Renal cortex interstitium (tissue), 11 donors: Measurements from ENCODE around the gene KDM4C. TPM values are rescaled to one million over a fixed set of nuclear protein-coding genes. Genes with fewer than 3 reads are reported as not detected.

Experiments used
- DNase-seq, 11 donors: peaks; one replicate each; pipeline ENCODE4 v3.0.0-alpha.2; 2013; ENCODE audit warnings: low read depth in 9 of 11, low spot score in 4 of 11; ENCODE audit errors: extremely low read depth in 1 of 11
- polyA plus RNA-seq, 3 donors: library from polyadenylated mRNA; unstranded; fragments of 120-200 nt; gene quantifications; one replicate each; pipeline ENCODE4 v1.2.1, GENCODE V29; 2013; ENCODE audit not compliant: insufficient read length in 3 of 3

Gene KDM4C
- polyA plus RNA-seq, 3 donors: 14.0 to 20.0 (median 17.3) TPM

DNA sequence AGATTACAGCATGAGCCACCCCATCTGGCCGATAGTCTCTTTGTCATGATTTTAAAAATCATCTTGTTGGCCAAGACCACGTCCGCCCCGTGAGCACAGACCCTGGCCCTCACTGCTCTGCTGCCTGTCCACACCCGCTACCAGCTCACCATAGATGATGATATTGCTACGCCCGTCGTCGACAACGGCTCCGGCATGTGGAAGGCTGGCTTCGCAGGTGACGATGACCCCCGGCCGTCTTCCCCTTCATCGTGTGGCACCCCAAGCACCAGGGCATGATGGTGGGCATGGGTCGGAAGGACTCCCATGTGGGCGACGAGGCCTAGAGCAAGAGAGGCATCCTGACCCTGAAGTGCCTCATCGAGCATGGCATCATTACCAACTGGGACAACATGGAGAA, 76.5 kb downstream of the KDM4C start:
- no peak for DNase-seq

DNA sequence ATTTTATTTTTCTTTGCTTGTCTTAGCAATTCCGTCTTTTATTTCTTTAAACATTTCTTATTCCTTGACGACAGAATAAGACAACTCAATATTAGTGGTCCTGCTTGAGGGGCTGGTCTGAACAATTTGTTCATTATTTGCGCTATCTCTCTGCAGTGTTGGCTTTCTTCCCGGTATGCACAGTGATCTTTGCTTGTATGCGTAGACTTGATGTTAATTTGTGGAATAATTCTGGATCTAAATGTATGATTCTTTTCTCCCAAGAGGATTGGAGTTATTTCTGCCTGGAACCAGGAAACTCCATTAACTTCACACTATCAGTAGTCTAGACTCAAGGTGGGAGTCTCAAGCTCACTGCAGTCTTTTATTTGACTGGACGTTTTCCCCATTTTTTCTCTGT, 80.4 kb downstream of the KDM4C start:
- no peak for DNase-seq

DNA sequence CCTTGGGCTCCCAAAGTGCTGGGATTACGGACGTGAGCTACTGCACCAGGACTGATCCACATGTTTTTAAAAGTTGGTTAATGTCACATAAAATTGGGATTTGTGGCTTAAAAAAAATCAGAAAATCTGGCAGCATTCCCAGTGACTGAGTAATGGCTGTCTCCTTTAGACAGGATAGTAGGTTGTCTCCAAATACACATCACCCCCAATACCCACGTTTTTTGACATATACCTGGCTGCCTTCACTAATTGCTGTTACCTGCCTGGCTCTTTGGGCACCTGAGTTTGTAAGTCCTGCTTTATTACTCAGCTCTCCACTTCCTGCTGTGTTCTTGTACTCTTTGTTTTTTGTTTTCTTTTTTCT, 84.8 kb downstream of the KDM4C start:
- DNase-seq: no peak

DNA sequence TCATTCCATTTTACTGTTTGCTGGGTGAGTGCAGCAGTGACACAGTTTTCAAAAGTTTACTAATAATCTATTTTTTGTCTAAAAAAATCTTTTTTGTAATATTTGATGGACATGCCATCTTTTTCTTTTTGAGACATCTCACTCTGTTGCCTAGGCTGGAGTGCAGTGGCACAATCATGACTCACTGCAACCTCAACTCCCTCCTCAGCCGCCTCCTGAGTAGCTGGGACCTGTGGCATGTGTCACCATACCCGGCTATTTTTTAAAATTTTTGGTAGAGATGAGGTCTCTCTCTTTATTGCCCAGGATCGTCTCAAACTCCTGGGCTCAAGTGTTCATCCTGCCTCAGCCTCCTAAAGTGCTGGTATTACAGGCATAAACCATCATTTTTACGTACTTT, 86.0 kb downstream of the KDM4C start:
- no peak for DNase-seq

DNA sequence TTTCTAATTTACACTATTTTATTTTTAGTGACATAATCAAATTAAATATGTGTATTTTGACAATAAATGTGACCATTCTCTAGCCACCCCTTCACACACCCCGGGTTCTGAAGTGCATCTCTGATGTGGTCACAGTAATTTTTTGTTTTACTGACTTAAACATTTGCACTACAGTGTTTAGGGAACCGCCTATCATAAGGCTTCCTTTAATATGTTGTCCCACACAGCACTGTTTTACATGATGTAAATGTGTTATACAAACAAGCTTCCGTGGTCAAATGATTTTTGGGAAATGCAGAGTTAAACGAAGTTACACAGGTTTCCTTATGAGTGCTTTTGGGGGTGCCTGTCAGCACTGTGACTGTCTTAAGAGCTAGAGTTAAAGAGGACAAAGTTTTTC, 86.5 kb downstream of the KDM4C start:
- DNase-seq: no peak

DNA sequence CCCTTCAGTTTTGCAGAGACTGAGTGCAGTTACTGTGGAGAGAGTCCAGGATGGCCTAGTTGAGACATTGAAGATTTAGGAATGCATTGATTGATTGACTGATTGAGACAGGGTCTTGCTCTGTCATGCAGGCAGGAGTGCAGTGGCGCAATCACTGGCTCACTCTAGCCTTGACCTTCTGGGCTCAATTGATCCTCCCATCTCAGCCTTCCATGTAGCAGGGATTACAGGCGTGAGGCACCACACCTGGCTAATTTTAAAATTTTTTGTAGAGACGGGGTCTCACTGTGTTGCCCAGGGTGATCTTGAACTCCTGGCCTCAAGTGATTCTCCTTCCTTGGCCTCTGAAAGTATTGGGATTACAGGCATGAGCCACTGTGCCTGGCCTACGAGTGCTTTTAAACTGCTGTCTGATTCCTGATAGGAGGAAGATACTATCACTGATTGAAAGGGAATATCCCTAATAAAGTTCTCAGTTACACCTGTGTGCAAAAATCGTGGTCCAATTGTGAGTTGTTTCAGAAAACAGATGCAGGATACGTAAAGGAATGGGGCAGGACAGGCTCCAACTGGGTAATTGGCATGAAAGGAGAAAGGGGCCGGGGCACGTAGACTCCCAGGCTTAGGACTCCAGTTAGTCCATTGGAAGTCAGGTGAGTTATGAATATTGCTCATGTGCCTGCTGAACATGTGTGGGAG, 87.5 kb downstream of the KDM4C start:
- DNase-seq: no peak

DNA sequence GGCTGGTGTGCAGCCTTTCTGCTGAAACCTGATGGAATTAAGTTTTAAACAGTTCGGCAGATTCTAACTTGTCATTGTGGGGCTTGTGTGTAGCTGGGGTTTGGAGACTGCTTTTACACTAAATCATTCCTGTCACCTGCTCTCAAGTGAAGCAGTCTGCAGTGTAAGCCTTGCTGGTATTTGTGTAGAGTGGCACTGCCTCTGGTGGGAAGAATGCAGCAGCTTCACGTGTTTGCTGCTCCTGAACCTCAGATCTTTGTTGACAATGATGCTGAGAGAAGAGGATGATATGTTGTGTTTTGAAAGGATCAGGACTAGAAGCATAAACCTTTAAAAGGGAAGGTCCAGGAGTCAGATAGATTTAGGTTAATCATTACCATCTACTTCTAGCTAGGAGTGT, 88.1 kb downstream of the KDM4C start:
- DNase-seq: peak in 7 of 11 donors; percentile 22 to 62 (median 49)

DNA sequence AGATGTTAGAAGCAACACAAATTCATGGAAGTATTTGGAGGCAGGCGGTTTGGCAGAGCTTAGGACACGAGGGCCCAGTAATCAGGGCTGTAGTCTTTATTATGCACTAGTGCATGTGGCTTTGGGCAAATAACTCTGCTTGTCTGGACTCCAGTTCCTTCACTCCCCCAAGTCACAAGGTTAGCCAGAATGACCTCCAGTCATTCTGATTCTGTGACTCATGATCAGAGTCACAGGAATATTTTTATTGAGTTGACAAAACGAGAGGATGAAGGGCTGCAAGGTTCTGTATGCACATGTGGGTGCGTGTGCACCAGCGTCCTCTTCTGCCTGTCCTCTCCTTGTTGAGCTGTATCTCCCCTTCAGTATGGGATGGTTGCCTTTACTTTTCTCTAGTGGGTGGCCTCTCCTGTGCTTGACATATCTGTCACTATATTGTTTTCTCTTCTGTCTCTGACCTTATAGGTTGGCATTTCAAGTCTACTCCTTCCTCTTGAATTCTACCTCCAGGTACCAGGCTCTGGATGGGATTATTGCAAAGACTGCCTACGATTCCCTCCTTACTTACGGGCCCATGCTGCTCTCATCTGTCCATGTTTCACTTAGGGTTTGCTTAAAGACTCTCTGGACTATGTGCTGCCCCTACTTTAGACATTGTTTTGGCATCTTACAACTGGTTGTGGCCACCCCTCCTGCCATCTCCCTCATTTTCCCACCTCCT, 94.6 kb downstream of the KDM4C start:
- DNase-seq: no peak

DNA sequence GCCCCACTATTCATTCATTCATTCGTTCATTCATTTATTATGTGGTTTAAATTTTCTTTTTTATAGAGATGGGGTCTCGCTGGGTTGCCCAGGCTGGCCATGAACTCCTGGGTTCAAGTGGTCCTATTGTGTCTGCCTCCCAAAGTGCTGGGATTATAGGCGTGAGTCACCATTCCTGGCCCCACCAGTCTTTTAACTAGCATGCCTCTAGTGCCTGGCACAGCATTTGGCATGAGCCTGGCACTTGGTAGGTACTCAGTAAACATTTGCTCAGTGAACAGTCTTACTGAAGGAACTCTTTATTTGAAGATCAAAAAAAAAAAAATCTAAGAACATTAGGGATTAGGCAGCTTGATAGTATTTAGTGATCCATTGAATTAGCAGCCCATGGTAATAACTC, 98.1 kb downstream of the KDM4C start:
- DNase-seq: no peak

DNA sequence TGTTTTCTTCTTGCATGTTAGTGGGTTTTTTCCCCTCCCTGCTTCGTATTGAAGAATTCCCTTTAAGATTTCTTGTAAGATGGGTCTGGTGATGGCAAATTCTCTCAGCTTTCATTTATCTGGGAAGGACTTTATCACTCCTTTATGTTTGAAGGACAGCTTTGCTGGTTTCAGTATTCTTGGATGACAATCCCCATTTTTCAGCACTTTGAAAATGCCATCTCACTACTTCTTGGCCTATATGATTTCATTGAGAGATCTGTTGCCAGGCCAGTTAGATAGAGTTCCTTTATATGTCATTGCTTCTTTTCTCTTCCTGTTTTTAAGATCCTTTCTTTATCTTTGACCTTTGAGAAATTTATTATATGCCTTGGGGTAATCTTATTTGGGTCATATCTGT, 106.3 kb downstream of the KDM4C start:
- DNase-seq: no peak

DNA sequence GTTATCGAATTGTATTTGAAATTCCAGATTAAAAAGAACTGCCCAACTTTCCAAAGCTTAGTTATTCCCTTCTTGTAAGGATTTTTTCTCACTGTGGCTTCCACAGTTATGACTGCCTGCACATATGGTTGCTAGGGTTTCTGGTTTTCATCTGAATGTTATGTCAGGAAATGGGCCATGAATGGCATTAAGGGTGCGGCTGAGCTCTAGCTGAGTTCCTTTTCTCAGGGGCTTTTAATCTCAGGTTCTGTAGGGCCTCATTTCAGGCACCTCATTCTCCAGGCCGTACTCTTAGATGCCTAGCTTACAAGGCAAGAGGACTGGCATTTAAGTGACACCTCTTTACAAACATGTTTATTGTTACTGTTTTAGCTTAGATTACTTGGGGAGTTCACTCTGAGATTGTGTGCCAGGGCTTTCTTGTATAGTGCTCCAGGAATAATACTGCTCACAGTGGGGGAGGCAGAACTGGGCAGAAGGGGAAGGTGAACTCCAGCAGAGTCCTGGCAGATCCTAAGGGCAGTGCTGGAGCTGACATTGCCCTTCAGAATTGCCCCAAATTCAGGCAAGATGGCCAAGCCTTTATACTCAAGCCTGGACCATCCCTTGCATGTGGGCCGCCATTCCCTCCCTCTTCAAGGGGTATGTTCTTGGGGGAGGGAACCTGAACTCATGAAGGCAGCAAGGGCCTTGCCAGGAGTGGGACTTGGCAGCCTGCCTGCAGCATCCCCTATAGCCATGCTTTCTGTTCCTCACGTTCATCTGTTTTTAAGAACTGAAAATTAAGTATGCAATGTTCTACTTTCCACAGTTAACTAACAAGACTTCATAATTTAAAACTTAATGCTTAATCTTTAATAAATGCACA, 111.5 kb downstream of the KDM4C start:
- DNase-seq: no peak

DNA sequence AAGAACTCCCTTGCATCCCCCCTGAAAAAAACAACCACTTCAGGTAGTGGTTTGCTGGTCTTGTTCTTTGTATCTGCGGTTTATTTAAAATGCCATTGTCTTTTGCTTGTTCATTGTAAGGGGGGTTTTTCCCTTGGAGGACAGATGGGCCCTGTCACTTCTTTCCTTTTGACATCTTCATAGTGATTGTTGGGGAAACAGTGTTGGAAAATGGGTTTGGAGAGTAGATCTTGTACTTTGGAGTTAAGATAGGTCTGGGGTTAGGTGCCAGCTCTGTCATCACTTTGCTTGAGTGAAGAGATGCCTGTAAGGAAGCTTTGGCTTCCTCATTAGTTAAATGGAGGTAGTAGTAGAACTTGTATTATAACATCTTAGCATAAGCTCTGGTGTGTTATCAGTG, 112.4 kb downstream of the KDM4C start:
- DNase-seq: no peak

DNA sequence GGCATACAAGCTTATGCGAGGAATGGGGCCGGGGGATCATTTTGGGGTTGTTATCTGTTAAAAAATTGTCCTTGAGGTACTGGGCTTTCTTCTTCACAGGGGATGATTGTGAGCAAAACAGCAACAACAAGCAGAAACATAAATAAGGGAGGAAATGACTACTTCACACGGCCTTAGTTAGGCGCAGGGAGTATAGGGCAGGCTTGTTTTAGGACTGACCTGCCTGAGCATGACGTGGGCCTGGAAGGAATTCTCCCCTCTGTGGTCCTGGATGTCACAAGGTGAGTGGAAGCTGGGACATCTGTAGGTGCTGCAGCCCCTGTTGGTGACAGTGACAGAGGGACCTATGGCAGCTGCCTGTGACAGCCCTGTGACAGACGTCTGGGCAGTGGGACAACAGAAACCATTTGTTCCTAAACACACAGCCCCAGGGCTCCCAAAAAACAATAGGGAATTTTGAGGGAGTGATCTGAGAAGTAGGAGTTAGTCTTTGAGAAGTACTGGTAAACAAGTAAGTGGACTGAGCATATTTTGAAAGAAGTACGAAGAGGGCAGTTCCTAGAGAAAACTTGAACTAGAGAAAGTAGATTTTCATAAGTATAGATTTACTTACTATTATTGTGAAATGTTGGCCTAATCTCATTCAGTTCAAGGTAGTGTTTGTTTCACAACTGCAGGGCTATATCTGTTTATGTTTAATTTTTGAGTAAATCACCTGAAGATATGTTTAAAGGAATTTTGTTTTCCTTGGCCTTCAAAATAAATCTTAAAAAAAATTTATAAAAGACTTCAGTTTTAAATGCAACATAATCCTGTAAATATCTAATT, 113.1 kb downstream of the KDM4C start:
- DNase-seq: no peak

DNA sequence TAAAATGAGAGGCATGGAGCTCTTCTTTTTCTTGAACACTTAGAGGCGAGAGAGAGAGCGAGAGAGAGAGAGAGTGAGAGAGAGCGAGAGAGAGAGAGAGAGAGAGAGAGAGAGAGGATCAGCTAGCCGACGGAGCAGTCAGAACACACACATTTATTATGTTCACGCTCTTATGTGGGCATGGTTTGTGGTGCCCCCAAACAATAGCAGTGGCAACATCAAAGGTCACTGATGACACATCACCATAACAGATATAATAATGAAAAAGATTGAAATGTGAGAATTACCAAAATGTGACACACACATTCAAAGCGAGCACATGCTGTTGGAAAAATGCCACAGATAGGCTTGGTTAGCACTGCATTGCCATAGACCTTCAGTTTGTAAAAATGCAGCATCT, 116.1 kb downstream of the KDM4C start:
- DNase-seq: no peak

DNA sequence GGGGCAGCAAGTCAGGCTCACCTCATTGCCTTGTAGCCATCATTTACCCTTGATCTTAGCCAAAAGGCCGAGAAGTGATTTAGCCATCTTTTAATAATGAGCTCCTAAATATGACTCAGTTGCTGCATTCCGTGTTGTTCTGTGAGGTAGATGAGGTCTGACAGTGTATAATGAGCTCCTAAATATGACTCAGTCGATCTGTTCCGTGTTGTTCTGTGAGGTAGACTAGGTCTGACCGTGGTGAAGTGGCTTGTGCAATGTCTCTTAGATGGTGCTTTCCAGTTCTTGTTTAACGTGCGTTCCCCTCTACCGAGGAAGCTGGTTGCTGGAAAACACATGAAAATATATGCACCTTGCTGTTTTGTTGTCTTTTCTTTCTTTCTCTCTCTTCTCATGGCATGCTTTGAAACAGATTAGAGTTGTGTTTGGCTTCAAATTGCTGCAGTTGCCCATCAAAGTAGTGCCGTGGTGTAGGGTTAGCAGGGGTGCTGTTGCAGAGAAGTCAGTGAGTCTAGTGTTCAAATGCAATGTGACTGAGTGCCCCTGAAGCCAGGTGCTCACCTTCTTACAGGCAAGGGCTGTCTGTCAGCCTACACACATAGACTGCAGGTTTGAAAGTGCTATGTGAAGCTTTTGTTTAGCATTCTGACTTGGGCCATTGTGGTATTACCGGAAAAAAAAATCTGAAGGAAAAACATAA, 118.6 kb downstream of the KDM4C start:
- DNase-seq: no peak

DNA sequence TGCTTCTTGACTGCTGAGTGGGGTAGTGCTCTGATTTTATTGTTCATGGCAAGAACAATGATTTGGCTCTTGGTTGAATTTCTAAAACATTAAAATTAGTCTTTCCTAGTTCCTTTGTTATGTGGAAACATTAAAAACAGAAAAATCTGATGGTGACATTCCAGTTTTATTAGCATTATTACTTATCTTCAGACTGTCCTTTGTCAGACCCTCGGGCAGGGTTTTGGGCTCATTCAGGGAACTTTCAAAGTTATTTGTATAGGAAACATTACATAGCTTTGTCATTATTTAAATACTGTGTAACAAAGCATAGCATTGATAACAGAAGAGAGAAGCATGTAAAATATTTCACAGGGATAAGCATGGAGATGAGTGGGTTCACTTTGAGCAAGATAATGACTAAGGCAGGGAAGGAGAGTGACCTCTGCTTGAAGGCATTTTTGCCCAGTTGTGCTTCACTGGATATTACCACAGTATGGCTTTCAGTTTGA, 119.9 kb downstream of the KDM4C start:
- no peak for DNase-seq

DNA sequence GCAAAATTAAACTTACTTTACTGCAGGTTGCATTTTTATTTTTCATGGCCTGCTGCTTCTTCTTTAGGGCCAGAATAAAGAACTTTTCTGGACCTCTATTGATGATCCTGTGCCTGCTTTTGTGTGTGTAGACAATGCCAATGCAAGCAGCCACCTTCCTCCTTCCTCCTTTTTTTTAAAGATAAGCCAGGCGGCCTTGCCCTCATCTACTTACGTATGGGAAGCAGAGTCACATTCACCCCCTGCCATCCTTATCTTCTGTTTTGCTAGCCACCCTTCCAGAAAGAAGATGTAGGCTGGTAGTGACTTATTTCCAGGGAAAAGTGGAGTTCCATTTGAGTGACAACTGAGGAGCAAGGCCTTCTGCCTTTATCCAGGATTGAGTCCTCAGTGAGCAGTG, 122.9 kb downstream of the KDM4C start:
- DNase-seq: no peak

DNA sequence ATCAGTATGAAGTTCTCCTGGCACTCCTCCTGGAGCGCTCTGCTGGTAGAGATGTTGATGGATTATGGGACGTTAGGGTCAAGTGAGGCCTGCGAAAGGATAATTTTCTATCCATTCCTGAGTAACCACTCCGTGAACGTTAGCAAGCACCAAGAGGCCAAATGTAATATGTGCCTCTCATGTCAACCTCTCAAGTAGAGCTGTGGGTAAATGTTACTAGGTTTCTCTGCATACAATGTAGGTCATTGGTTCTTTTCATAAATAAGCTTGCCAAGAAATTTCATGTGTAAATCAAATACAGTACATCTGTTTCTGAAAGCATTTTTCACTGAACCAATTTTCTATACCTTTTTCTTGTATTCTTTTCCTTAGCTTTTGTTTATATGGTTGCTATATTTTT, 126.3 kb downstream of the KDM4C start:
- no peak for DNase-seq

DNA sequence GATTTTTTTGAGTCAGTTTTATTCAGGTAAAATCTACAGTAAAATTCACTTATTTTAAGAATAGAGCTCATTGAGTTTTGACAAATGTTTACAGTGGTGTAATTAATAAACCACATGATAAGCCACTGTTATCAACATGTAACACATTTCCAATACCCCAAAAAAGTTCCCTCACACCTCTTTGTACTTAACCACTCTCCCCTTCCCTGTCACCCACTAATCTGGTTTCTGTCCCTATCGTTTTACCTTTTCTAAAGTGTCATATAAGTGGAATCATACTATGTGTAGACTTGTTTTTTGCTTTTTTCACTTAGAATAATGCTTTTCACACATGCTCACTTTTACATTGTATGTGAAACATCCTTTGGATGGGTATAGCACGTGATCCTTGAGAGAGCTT, 127.2 kb downstream of the KDM4C start:
- DNase-seq: no peak
